ENCODE data around the gene RNF5. TPM values are rescaled to one million over a fixed set of nuclear protein-coding genes. Genes with fewer than 3 reads are reported as not detected.

The RNF5 gene
- total RNA-seq, 1 experiment from 2014 or later, result 70.7 TPM

GRCh38 chr6:32215617-32216016, 37.4 kb downstream of the RNF5 start:
- intact Hi-C loops (cut with micrococcal nuclease; ENCODE audit: unreplicated experiment), result no loop called here
- peaks cover under 1% of the 10 kb centered on the region for H3K4me1 Mint-ChIP-seq (ENCODE audit: low read depth, unreplicated experiment)
- H3K27me3 Mint-ChIP-seq (ENCODE audit: insufficient read depth, unreplicated experiment), result peaks cover 2% of the 10 kb centered on the region
- TF ChIP-seq CTCF (IDR thresholded peaks at IDR 0.05; ENCODE audit: insufficient read depth in 1 of 2, low read depth in 1 of 2, low read length in 1 of 2, severe bottlenecking in 1 of 2, unreplicated experiment in 1 of 2), result no peak
- H3K36me3 Mint-ChIP-seq (ENCODE audit: insufficient read depth, unreplicated experiment), result no peaks in the 10 kb centered on the region
- H3K27me3 ChIP-seq (replicated peaks; ENCODE audit: control insufficient read depth, insufficient read depth, low read length), result no peaks in the 10 kb centered on the region; the same call in 1 of the 2 replicates
- H3K4me3 ChIP-seq (ENCODE audit: low read depth, low read length), result no peak overlapping the region
- CTCF ChIA-PET, result no interaction called here
- H3K9me3 ChIP-seq, result no peaks in the 10 kb centered on the region
- H3K4me3 Mint-ChIP-seq (ENCODE audit: unreplicated experiment), result no peak overlapping the region
- no peaks in the 10 kb centered on the region for H3K4me1 ChIP-seq
- H3K36me3 ChIP-seq (ENCODE audit: control insufficient read depth, insufficient read depth, low read length), result no peaks in the 10 kb centered on the region
- no peak overlapping the region for H3K27ac Mint-ChIP-seq (ENCODE audit: unreplicated experiment)
- no peaks in the 10 kb centered on the region for H3K9me3 Mint-ChIP-seq (ENCODE audit: unreplicated experiment)
- POLR2A ChIA-PET, result no interaction called here
- no peak for DNase-seq
- no TSS peak for BruUV-seq (replicated peaks)

- no peaks in the 10 kb centered on the region for H3K36me3 Mint-ChIP-seq (ENCODE audit: insufficient read depth, unreplicated experiment)
- no peak overlapping the region for H3K27ac Mint-ChIP-seq (ENCODE audit: unreplicated experiment)
- no peak overlapping the region for H3K4me3 Mint-ChIP-seq (ENCODE audit: unreplicated experiment)
- Histone ChIP-seq H3K4me1 (no peaks in the 10 kb centered on the region), H3K4me3 (ENCODE audit: low read depth, low read length) (no peak overlapping the region), H3K36me3 (ENCODE audit: control insufficient read depth, insufficient read depth, low read length) (no peaks in the 10 kb centered on the region), H3K9me3 (no peaks in the 10 kb centered on the region), H3K27me3 (replicated peaks; ENCODE audit: control insufficient read depth, insufficient read depth, low read length) (no peaks in the 10 kb centered on the region; the same call in 1 of the 2 replicates)
- POLR2A ChIA-PET, result no interaction called here
- no peaks in the 10 kb centered on the region for H3K4me1 Mint-ChIP-seq (ENCODE audit: low read depth, unreplicated experiment)
- TF ChIP-seq CTCF (IDR thresholded peaks at IDR 0.05; ENCODE audit: insufficient read depth in 1 of 2, low read depth in 1 of 2, low read length in 1 of 2, severe bottlenecking in 1 of 2, unreplicated experiment in 1 of 2), result no peak
- no TSS peak for BruUV-seq (replicated peaks)
- peaks cover 2% of the 10 kb centered on the region for H3K27me3 Mint-ChIP-seq (ENCODE audit: insufficient read depth, unreplicated experiment)
- intact Hi-C loops (cut with micrococcal nuclease; ENCODE audit: unreplicated experiment), result no loop called here
- DNase-seq, result no peak
- CTCF ChIA-PET, result no interaction called here
- no peaks in the 10 kb centered on the region for H3K9me3 Mint-ChIP-seq (ENCODE audit: unreplicated experiment)
Observed at GRCh38 chr6:32216285-32216684, 38.1 kb downstream of the RNF5 start.

GRCh38 chr6:32216998-32217397, 38.8 kb downstream of the RNF5 start:
- Mint-ChIP-seq H3K36me3 (ENCODE audit: insufficient read depth, unreplicated experiment) (no peaks in the 10 kb centered on the region), H3K4me3 (ENCODE audit: unreplicated experiment) (no peak overlapping the region), H3K27ac (ENCODE audit: unreplicated experiment) (no peak overlapping the region), H3K27me3 (ENCODE audit: insufficient read depth, unreplicated experiment) (peaks cover 2% of the 10 kb centered on the region), H3K9me3 (ENCODE audit: unreplicated experiment) (no peaks in the 10 kb centered on the region), H3K4me1 (ENCODE audit: low read depth, unreplicated experiment) (no peaks in the 10 kb centered on the region)
- Histone ChIP-seq H3K27me3 (replicated peaks; ENCODE audit: control insufficient read depth, insufficient read depth, low read length) (no peaks in the 10 kb centered on the region; the same call in 1 of the 2 replicates), H3K4me1 (no peaks in the 10 kb centered on the region), H3K36me3 (ENCODE audit: control insufficient read depth, insufficient read depth, low read length) (no peaks in the 10 kb centered on the region), H3K4me3 (ENCODE audit: low read depth, low read length) (no peak overlapping the region), H3K9me3 (no peaks in the 10 kb centered on the region)
- intact Hi-C loops (cut with micrococcal nuclease; ENCODE audit: unreplicated experiment), result no loop called here
- POLR2A ChIA-PET, result no interaction called here
- CTCF ChIA-PET, result no interaction called here
- DNase-seq, result no peak
- BruUV-seq (replicated peaks), result no TSS peak
- TF ChIP-seq CTCF (IDR thresholded peaks at IDR 0.05; ENCODE audit: insufficient read depth in 1 of 2, low read depth in 1 of 2, low read length in 1 of 2, severe bottlenecking in 1 of 2, unreplicated experiment in 1 of 2), result no peak

All from Caco-2 (cell line).